ENCODE results near the gene ELL. TPM values are rescaled to one million over a fixed set of nuclear protein-coding genes. Genes with fewer than 3 reads are reported as not detected.

Gene ELL
- total and polyA plus RNA-seq, 9 of the 15 experiments (the other 6 are each of a cell fraction or from before 2014, with no cell fraction given): 0.24 to 22.5 (median 4.1) TPM

- TF ChIP-seq ZFP1 (CRISPR knock-in tag; IDR thresholded peaks at IDR 0.05) (no peak), POLR2A (conservative IDR thresholded peaks at IDR 0.05) (0 out of 2 replicates have a peak, but pooled peaks have one; percentile 7), TAF7 (tag; IDR thresholded peaks at IDR 0.05) (no peak), PHTF2 (CRISPR knock-in tag; IDR thresholded peaks at IDR 0.05) (no peak), RBM15 (IDR thresholded peaks at IDR 0.05; ENCODE audit: insufficient read depth, low read length) (no peak), KAT7 (CRISPR knock-in tag; IDR thresholded peaks at IDR 0.05; ENCODE audit: borderline replicate concordance) (0 out of 2 replicates have a peak, but pooled peaks have one; percentile 26), YY1 (IDR thresholded peaks at IDR 0.05; ENCODE audit: borderline replicate concordance in 1 of 3, control insufficient read depth in 1 of 3, extremely low read depth in 1 of 3, insufficient read depth in 3 of 3, insufficient read length in 1 of 3, insufficient replicate concordance in 2 of 3, low read depth in 1 of 3, low read length in 2 of 3) (peak in 1 of 3 experiments; percentile 59), ZNF740 (CRISPR knock-in tag; IDR thresholded peaks at IDR 0.05) (peak; percentile 75; the same call in 1 of the 2 replicates), ZNF740 (tag; IDR thresholded peaks at IDR 0.05) (peak in 1 of 2 experiments; percentile 77; a peak in 2 of 4 replicates), MYNN (IDR thresholded peaks at IDR 0.05) (no peak), MYNN (CRISPR knock-in tag; IDR thresholded peaks at IDR 0.05) (no peak), EGR1 (conservative IDR thresholded peaks at IDR 0.05) (peak; percentile 21; the same call in 1 of the 2 replicates), SOX6 (IDR thresholded peaks at IDR 0.05) (0 out of 2 replicates have a peak, but pooled peaks have one; percentile 9), RNF2 (IDR thresholded peaks at IDR 0.05) (no peak), KLF6 (CRISPR knock-in tag; IDR thresholded peaks at IDR 0.05; ENCODE audit: borderline replicate concordance) (no peak), RAD21 (CRISPR knock-in tag; conservative IDR thresholded peaks at IDR 0.05 in 1 of 2, IDR thresholded peaks at IDR 0.05 in 1 of 2) (peak; percentile 50 to 59), PHF21A (IDR thresholded peaks at IDR 0.05; ENCODE audit: borderline replicate concordance, low read depth) (no peak), EP400 (IDR thresholded peaks at IDR 0.05) (peak; percentile 73; the same call in 1 of the 2 replicates), TSC22D4 (tag; IDR thresholded peaks at IDR 0.05) (no peak), BRCA1 (IDR thresholded peaks at IDR 0.05) (no peak), BRCA1 (CRISPR knock-in tag; IDR thresholded peaks at IDR 0.05) (no peak), TBP (optimal IDR thresholded peaks at IDR 0.05; ENCODE audit: low read depth, low read length) (peak; percentile 41), CBFB (CRISPR knock-in tag; IDR thresholded peaks at IDR 0.05) (no peak), DACH1 (IDR thresholded peaks at IDR 0.05; ENCODE audit: partially characterized antibody) (peak; percentile 8), DPF2 (IDR thresholded peaks at IDR 0.05) (peak; percentile 59), EZH2 (IDR thresholded peaks at IDR 0.05; ENCODE audit: borderline replicate concordance, low read depth, low read length) (no peak)
- TF ChIP-seq, protein P1, sequence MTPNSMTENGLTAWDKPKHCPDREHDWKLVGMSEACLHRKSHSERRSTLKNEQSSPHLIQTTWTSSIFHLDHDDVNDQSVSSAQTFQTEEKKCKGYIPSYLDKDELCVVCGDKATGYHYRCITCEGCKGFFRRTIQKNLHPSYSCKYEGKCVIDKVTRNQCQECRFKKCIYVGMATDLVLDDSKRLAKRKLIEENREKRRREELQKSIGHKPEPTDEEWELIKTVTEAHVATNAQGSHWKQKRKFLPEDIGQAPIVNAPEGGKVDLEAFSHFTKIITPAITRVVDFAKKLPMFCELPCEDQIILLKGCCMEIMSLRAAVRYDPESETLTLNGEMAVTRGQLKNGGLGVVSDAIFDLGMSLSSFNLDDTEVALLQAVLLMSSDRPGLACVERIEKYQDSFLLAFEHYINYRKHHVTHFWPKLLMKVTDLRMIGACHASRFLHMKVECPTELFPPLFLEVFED (CRISPR knock-in tag; conservative IDR thresholded peaks at IDR 0.05): no peak
- TF ChIP-seq, protein P2, sequence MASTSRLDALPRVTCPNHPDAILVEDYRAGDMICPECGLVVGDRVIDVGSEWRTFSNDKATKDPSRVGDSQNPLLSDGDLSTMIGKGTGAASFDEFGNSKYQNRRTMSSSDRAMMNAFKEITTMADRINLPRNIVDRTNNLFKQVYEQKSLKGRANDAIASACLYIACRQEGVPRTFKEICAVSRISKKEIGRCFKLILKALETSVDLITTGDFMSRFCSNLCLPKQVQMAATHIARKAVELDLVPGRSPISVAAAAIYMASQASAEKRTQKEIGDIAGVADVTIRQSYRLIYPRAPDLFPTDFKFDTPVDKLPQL (IDR thresholded peaks at IDR 0.05; ENCODE audit: extremely low read depth, insufficient read length): no peak
These were observed 1.7 kb downstream of the ELL start (continued) for GRCh38 chr19:18519962-18520847.
